Astrocyte of the spinal cord (primary cell): ENCODE measurements around the gene ATF4.
A peak's percentile ranks its signal among the peaks of the same experiment; 100 is the strongest.

Source experiments
- DNase-seq: peaks from one replicate; pipeline ENCODE4 v3.0.0; 2011; ENCODE audit warnings: low read depth, low spot score
- H3K4me3 ChIP-seq: 2 replicates; pipeline ENCODE4 v1.5.1; 2011; ENCODE audit warnings: low read depth, mild to moderate bottlenecking, low read length, moderate library complexity
- in situ Hi-C: cut with HindIII; loops from 2 replicates; pipeline ENCODE4 v1.10.0; 2017; ENCODE audit warnings: low sequenced_read_pairs
- TF ChIP-seq, protein P1 (sequence below): IDR thresholded peaks from 2 replicates; pipeline ENCODE4 v1.5.1; 2012; ENCODE audit warnings: low read depth, mild to moderate bottlenecking, low read length, inconsistent platforms

Gene ATF4

DNA sequence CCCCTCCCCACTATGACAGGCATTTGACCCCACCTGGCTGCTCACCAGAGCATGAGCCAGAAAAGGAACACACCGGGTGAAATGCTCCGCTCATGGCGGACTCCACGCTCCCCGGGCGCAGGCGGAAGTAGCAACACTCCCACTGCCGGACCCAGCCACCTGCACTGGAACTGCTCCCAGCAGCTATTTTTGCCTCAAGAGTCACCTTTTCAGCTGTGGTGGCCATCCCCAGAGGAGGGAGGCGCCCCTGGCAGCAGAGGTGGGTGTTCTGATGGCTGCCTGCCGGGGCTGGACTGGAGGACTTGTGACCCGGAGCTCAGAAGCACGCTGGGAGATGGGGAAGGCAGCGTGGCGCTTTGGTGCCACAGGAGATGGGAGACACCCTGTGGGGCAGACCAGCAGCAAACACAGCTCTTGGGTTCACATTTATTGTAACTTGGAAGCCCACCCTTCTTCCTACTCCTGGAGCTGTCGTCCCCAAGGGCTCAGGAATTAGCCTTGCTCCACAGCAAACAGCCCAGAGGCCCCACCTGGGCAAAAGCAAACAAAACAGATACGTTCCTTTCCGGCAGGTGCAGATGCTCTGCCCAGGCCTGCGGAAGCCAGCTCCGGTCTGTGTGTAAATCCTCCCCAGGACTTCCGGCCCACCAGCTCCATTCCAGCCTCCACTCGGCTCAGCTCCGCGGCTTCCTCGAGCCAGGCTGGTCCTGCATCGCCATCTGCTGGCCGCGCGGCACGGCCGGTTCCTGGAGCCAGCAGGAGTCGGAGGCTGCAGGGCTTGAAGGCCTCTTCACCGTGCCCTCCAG lies 8.5 kb downstream of the ATF4 start:
- TF ChIP-seq, protein P1, sequence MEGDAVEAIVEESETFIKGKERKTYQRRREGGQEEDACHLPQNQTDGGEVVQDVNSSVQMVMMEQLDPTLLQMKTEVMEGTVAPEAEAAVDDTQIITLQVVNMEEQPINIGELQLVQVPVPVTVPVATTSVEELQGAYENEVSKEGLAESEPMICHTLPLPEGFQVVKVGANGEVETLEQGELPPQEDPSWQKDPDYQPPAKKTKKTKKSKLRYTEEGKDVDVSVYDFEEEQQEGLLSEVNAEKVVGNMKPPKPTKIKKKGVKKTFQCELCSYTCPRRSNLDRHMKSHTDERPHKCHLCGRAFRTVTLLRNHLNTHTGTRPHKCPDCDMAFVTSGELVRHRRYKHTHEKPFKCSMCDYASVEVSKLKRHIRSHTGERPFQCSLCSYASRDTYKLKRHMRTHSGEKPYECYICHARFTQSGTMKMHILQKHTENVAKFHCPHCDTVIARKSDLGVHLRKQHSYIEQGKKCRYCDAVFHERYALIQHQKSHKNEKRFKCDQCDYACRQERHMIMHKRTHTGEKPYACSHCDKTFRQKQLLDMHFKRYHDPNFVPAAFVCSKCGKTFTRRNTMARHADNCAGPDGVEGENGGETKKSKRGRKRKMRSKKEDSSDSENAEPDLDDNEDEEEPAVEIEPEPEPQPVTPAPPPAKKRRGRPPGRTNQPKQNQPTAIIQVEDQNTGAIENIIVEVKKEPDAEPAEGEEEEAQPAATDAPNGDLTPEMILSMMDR, result peak; percentile 99
- H3K4me3 ChIP-seq, result no peak overlapping the region
- in situ Hi-C loops, result no loop called here
- DNase-seq, result peak; percentile 93

- H3K4me3 ChIP-seq, result no peak overlapping the region
- in situ Hi-C loops, result no loop called here
- TF ChIP-seq, protein P1, result no peak
- no peak for DNase-seq
Observed at GRCh38 chr22:39529487-39529851, 9.1 kb downstream of the ATF4 start.

GRCh38 chr22:39530116-39530515 lies 9.8 kb downstream of the ATF4 start:
- DNase-seq, result no peak
- H3K4me3 ChIP-seq, result no peak overlapping the region
- TF ChIP-seq, protein P1, result no peak
- in situ Hi-C loops, result no loop called here

GRCh38 chr22:39530692-39531331 lies 10.4 kb downstream of the ATF4 start:
- H3K4me3 ChIP-seq, result no peak overlapping the region
- in situ Hi-C loops, result no loop called here
- DNase-seq, result peak; percentile 36
- TF ChIP-seq, protein P1, result peak; percentile 28

GRCh38 chr22:39532215-39533073 lies 12.1 kb downstream of the ATF4 start, which contains the start of gene RPS19BP1:
Gene RPS19BP1, minus strand, starts transcription at chr22:39532748. Its CDS starts 10 bp downstream, at chr22:39532738.
- TF ChIP-seq, protein P1, result no peak
- peak within 1 kb of the TSS; percentile 76 for H3K4me3 ChIP-seq
- in situ Hi-C loops, result no loop called here
- peak; percentile 100 for DNase-seq

GRCh38 chr22:39534092-39534506 lies 13.7 kb downstream of the ATF4 start:
- no peak for DNase-seq
- TF ChIP-seq, protein P1, result no peak
- in situ Hi-C loops, result no loop called here
- H3K4me3 ChIP-seq, result no peak overlapping the region
